ENCODE measurements around the gene NUP210L. TPM values are rescaled to one million over a fixed set of nuclear protein-coding genes. Genes with fewer than 3 reads are reported as not detected.

The NUP210L gene
- total and polyA plus RNA-seq, 2 of the 13 experiments (the other 11 are each of a cell fraction or from before 2014, with no cell fraction given) = not detected

DNA sequence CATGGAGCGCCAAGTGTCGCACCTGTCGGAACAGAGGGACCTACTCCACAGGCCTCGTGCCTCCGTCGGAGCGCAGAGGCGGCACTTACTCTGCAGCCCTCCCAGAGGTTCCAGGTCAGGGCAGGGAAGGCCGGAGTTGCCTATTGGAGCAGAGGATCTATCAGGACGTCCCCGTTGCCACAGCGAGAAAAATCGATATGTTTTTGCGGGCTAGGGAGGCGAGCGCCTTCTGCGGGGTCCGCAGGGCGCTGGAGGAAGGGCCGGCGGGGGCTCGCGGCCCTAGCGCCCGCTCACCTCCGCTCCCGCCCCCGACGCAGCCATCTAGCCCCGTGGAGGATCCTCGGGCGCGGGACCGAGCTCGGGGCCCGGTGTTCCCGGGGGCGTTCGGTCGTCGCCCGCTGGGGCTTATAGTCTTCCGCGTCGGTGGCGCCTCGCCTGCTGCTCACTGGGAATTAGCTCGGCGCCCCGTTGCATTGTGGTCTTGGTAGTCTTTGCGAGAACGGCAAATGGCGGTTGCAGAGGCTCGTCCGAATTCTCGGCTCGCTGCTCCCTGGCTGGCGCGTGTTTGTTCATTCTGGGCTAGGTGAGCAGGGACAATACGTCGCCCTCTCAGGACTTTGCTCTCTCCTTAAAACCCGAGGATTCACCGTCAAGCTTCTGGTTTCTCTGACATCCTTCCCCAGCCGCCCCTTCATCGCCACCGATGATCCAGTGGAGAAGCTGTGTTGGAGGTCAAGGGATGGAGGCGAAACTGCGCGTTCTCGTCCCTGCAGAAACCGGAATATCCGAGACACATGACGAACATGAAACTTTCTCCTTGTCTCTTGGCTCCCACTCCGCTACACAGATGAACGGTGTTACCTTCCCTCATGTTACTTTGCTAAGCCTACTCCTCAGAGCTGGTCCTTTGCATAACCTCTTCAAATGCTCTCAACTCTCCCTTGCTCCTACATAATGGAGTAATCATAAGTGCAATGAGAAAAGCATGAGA, 177.3 kb downstream of the NUP210L start, which contains the start of gene JTB (continued):
- TF ChIP-seq ZFP36L1 (CRISPR knock-in tag; IDR thresholded peaks at IDR 0.05) = no peak
- TF ChIP-seq SNAPC2 (CRISPR knock-in tag; IDR thresholded peaks at IDR 0.05) = peak; percentile 82; the same call in 1 of the 2 replicates
- no peak for TF ChIP-seq ZNF530 (CRISPR knock-in tag; IDR thresholded peaks at IDR 0.05; ENCODE audit: low read depth)

GRCh38 chr1:153976819-153977249, 178.0 kb downstream of the NUP210L start:
- Histone ChIP-seq H2AFZ (ENCODE audit: low read length) (no peak overlapping the region), H3K36me3 (replicated peaks in 1 of 2; ENCODE audit: control insufficient read depth in 1 of 2, insufficient read depth in 2 of 2, low read length in 2 of 2) (peaks cover 1 to 19% of the 10 kb centered on the region in 2 experiments; a peak in 4 of 5 replicates), H3K27me3 (ENCODE audit: control insufficient read depth in 1 of 2, insufficient read depth in 2 of 2, low read length in 2 of 2) (no peaks in the 10 kb centered on the region), H3K9ac (ENCODE audit: insufficient read depth, low read depth, low read length) (peak overlapping the region; percentile 88), H4K20me1 (ENCODE audit: insufficient read depth, low read length) (no peaks in the 10 kb centered on the region), H3K27ac (ENCODE audit: extremely low read length, insufficient read depth, low read length) (peak overlapping the region; percentile 88), H3K4me1 (ENCODE audit: insufficient read depth, low read length) (peaks cover 25% of the 10 kb centered on the region), H3K9me3 (ENCODE audit: low read length) (no peaks in the 10 kb centered on the region), H3K4me3 (replicated peaks in 1 of 3; ENCODE audit: insufficient read depth in 1 of 3, low read depth in 2 of 3, low read length in 3 of 3) (peak overlapping the region; percentile 72 to 79 (median 77)), H3K79me2 (ENCODE audit: insufficient read depth, low read length) (peaks cover 16% of the 10 kb centered on the region), H3K4me2 (ENCODE audit: low read depth, low read length) (peak overlapping the region; percentile 97)
- no peak for FAIRE-seq
- BruUV-seq (replicated peaks) = no TSS peak
- in situ Hi-C loops (cut with HindIII; ENCODE audit: extremely low pct_ligation_motif_present, low pct_unique_long_range_greater_than_20kb) = no loop called here
- ChIA-PET CTCF (ENCODE audit: low intra/inter-chr PET ratio, low total read pairs) (no interaction called here), POLR2A (interaction anchor here (0.9 to 4.4 kb wide), 13 partner anchors 10 to 249 kb away, joined by 3 to 209 read pairs (median 13); partner anchors contain the start of genes CREB3L4, CRTC2, DENND4B and GATAD2B)
- intact Hi-C loops (cut with micrococcal nuclease; ENCODE audit: unreplicated experiment) = no loop called here
- WGBS (ENCODE audit: low lambda C conversion rate) = 0% methylated on average over 13 of the region's 16 CpGs
- no peak for ATAC-seq
- no peak for DNase-seq (ENCODE audit: low spot score)
- TF ChIP-seq, protein P1, sequence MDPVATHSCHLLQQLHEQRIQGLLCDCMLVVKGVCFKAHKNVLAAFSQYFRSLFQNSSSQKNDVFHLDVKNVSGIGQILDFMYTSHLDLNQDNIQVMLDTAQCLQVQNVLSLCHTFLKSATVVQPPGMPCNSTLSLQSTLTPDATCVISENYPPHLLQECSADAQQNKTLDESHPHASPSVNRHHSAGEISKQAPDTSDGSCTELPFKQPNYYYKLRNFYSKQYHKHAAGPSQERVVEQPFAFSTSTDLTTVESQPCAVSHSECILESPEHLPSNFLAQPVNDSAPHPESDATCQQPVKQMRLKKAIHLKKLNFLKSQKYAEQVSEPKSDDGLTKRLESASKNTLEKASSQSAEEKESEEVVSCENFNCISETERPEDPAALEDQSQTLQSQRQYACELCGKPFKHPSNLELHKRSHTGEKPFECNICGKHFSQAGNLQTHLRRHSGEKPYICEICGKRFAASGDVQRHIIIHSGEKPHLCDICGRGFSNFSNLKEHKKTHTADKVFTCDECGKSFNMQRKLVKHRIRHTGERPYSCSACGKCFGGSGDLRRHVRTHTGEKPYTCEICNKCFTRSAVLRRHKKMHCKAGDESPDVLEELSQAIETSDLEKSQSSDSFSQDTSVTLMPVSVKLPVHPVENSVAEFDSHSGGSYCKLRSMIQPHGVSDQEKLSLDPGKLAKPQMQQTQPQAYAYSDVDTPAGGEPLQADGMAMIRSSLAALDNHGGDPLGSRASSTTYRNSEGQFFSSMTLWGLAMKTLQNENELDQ (CRISPR knock-in tag; IDR thresholded peaks at IDR 0.05; ENCODE audit: borderline replicate concordance) = 0 out of 2 replicates have a peak, but pooled peaks have one; percentile 37
- TF ChIP-seq MIER2 (CRISPR knock-in tag; IDR thresholded peaks at IDR 0.05) = 0 out of 2 replicates have a peak, but pooled peaks have one; percentile 17
- TF ChIP-seq ZNF724P (CRISPR knock-in tag; IDR thresholded peaks at IDR 0.05; ENCODE audit: borderline replicate concordance) = 0 out of 2 replicates have a peak, but pooled peaks have one; percentile 86
- TF ChIP-seq, protein P2, sequence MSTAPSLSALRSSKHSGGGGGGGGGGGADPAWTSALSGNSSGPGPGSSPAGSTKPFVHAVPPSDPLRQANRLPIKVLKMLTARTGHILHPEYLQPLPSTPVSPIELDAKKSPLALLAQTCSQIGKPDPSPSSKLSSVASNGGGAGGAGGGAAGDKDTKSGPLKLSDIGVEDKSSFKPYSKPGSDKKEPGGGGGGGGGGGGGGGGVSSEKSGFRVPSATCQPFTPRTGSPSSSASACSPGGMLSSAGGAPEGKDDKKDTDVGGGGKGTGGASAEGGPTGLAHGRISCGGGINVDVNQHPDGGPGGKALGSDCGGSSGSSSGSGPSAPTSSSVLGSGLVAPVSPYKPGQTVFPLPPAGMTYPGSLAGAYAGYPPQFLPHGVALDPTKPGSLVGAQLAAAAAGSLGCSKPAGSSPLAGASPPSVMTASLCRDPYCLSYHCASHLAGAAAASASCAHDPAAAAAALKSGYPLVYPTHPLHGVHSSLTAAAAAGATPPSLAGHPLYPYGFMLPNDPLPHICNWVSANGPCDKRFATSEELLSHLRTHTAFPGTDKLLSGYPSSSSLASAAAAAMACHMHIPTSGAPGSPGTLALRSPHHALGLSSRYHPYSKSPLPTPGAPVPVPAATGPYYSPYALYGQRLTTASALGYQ (CRISPR knock-in tag; IDR thresholded peaks at IDR 0.05) = 0 out of 2 replicates have a peak, but pooled peaks have one; percentile 16
- TF ChIP-seq SP2 (CRISPR knock-in tag; IDR thresholded peaks at IDR 0.05) = no peak
- peak; percentile 6 for TF ChIP-seq RBM39 (IDR thresholded peaks at IDR 0.05; ENCODE audit: low read depth, low read length, poor library complexity, severe bottlenecking)
- peak; percentile 10; the same call in 1 of the 2 replicates for TF ChIP-seq ZNF670 (CRISPR knock-in tag; IDR thresholded peaks at IDR 0.05; ENCODE audit: borderline replicate concordance)
- TF ChIP-seq, protein P3, sequence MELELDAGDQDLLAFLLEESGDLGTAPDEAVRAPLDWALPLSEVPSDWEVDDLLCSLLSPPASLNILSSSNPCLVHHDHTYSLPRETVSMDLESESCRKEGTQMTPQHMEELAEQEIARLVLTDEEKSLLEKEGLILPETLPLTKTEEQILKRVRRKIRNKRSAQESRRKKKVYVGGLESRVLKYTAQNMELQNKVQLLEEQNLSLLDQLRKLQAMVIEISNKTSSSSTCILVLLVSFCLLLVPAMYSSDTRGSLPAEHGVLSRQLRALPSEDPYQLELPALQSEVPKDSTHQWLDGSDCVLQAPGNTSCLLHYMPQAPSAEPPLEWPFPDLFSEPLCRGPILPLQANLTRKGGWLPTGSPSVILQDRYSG (CRISPR knock-in tag; IDR thresholded peaks at IDR 0.05) = peak; percentile 37; the same call in 1 of the 2 replicates
- no peak for TF ChIP-seq ZKSCAN8 (CRISPR knock-in tag; IDR thresholded peaks at IDR 0.05; ENCODE audit: borderline replicate concordance)
- no peak for TF ChIP-seq ZNF589 (CRISPR knock-in tag; conservative IDR thresholded peaks at IDR 0.05)
- TF ChIP-seq ZFP90 (CRISPR knock-in tag; IDR thresholded peaks at IDR 0.05; ENCODE audit: borderline replicate concordance) = peak; percentile 77; the same call in 1 of the 2 replicates
- TF ChIP-seq BRD4 (CRISPR knock-in tag; IDR thresholded peaks at IDR 0.05) = peak; percentile 47; the same call in 1 of the 2 replicates

Data from HepG2 (cell line).